22Rv1 (cell line): ENCODE results near the gene TRIM67.

Experiments used
- H3K27ac ChIP-seq: fragments of 450-650 bp; 2 replicates; pipeline ENCODE4 v1.5.1; 2017
- CTCF ChIP-seq: fragments of 450-650 bp; IDR thresholded peaks from 2 replicates; pipeline ENCODE4 v1.5.1; 2017; ENCODE audit warnings: mild to moderate bottlenecking
- ZFX ChIP-seq: fragments of 450-650 bp; IDR thresholded peaks from 2 replicates; pipeline ENCODE4 v1.6.1; 2017; ENCODE audit warnings: antibody characterized with exemption, borderline replicate concordance

The TRIM67 gene

GRCh38 chr1:231180034-231180433 is 18.2 kb downstream of the TRIM67 start:
- H3K27ac ChIP-seq = no peak overlapping the region
- TF ChIP-seq CTCF (no peak), ZFX (no peak)

DNA sequence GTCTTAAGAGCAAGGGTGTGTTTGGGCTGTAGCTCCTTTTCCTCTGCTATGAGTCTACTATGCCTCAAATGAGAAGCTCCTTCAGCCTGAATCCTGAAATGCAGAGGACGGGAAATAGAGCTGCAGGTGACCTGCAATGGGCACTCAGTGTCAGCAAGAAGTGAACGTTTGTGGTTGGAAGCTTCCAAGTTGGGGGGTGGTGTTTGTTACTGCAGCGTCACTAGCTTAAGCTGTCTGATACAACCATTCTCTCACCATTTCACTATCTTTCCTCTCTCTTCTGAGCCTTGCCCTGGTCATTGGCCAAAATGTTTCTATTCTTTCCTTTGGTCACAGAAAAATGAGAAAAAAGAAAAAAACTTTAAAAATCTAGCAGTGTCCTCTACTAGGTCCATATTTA is 19.4 kb downstream of the TRIM67 start:
- no peak for TF ChIP-seq CTCF
- TF ChIP-seq ZFX = no peak
- H3K27ac ChIP-seq = no peak overlapping the region

DNA sequence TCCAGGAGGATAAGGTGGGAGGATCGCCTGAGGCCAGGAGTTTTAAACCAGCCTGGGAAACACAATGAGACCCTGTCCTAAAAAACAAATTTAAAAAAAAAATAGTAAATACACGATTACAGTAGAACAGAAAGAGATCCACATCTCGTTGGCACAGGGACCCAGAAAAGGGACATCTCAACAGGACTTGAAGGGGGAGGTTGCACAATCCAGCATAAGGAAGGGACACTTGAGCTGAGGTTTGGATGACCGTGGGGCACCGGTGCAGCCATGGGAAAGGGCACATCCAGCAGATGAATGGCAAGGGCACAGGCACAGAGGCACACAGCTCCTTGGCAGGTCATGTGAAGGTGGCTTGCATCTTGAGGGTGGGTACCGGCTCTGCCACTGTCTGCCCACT is 20.5 kb downstream of the TRIM67 start:
- TF ChIP-seq CTCF = no peak
- no peak for TF ChIP-seq ZFX
- H3K27ac ChIP-seq = no peak overlapping the region

GRCh38 chr1:231183639-231184590 is 22.1 kb downstream of the TRIM67 start:
- TF ChIP-seq ZFX (no peak), CTCF (no peak)
- H3K27ac ChIP-seq = no peak overlapping the region

- TF ChIP-seq ZFX (no peak), CTCF (no peak)
- H3K27ac ChIP-seq = no peak overlapping the region
Measured at GRCh38 chr1:231184891-231185290, 23.0 kb downstream of the TRIM67 start.

DNA sequence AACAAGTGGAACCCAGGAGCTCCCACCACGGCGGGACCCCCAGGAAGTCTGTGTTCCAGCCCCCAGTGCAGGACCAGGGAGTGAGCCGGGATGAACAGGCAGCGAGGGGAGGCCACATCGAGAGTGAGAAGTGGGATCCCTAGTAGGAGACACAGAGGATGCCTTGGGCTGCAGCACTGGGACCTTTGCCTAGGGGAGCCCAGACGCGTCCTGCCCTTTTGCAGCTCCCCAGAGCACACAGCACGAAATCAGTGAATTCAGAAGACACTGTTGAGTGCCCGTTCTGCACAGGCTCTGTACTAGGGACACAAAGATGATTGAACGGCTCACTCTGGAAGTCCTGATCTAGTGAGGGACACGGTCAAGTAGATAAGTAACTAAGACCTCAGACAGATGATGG is 23.5 kb downstream of the TRIM67 start:
- H3K27ac ChIP-seq = no peak overlapping the region
- TF ChIP-seq ZFX (no peak), CTCF (no peak)

- no peak for TF ChIP-seq CTCF
- no peak for TF ChIP-seq ZFX
- no peak overlapping the region for H3K27ac ChIP-seq
Measured at GRCh38 chr1:231186356-231187115, 24.7 kb downstream of the TRIM67 start.
